ENCODE data around the gene ADAMTS4.

Gene ADAMTS4

GRCh38 chr1:161195171-161195570, 3.7 kb downstream of the ADAMTS4 start:
- H3K9ac ChIP-seq (ENCODE audit: low read depth, low read length): no peak overlapping the region
- H3K9me3 ChIP-seq (ENCODE audit: control insufficient read depth, insufficient read depth, low read length): no peaks in the 10 kb centered on the region
- peaks cover 4% of the 10 kb centered on the region; the same call in 1 of the 2 replicates for H3K36me3 ChIP-seq (ENCODE audit: insufficient read depth, low read length)
- H3K4me1 ChIP-seq (ENCODE audit: insufficient read depth, low read length): peaks cover 12% of the 10 kb centered on the region; the same call in 1 of the 2 replicates

- Histone ChIP-seq H3K9ac (ENCODE audit: low read depth, low read length) (no peak overlapping the region), H3K4me1 (ENCODE audit: insufficient read depth, low read length) (peaks cover 3% of the 10 kb centered on the region; the same call in 1 of the 2 replicates), H3K9me3 (ENCODE audit: control insufficient read depth, insufficient read depth, low read length) (no peaks in the 10 kb centered on the region), H3K36me3 (ENCODE audit: insufficient read depth, low read length) (peaks cover 4% of the 10 kb centered on the region; the same call in 1 of the 2 replicates)
These were observed 5.2 kb downstream of the ADAMTS4 start for GRCh38 chr1:161193561-161194235.

- no peak overlapping the region for H3K9ac ChIP-seq (ENCODE audit: low read depth, low read length)
- H3K4me1 ChIP-seq (ENCODE audit: insufficient read depth, low read length): peaks cover 3% of the 10 kb centered on the region; the same call in 1 of the 2 replicates
- no peaks in the 10 kb centered on the region for H3K9me3 ChIP-seq (ENCODE audit: control insufficient read depth, insufficient read depth, low read length)
- peaks cover 4% of the 10 kb centered on the region; the same call in 1 of the 2 replicates for H3K36me3 ChIP-seq (ENCODE audit: insufficient read depth, low read length)
These were observed 6.1 kb downstream of the ADAMTS4 start for GRCh38 chr1:161192476-161193465.

DNA sequence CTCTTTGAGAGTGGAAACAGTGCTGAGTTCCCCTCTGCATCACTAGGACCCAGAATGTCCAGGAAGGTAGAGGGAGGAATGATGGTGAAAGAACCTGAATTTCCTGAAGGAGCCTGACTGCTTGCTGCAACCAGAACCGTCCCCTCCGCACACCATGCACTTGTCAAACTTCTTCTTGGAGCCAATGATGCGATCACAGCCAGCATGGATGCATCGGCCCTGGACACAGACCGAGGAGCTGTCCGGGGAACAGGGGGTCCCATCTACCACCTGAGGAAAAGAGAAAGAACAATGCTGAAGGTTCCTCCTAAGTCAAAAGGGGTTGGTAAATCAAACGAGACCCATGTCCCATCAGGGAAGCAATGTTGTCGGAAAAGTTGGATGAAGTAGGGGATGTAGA, 6.9 kb downstream of the ADAMTS4 start:
- Histone ChIP-seq H3K4me1 (ENCODE audit: insufficient read depth, low read length) (peaks cover 3% of the 10 kb centered on the region; the same call in 1 of the 2 replicates), H3K9me3 (ENCODE audit: control insufficient read depth, insufficient read depth, low read length) (no peaks in the 10 kb centered on the region), H3K9ac (ENCODE audit: low read depth, low read length) (no peak overlapping the region), H3K36me3 (ENCODE audit: insufficient read depth, low read length) (peaks cover 4% of the 10 kb centered on the region; the same call in 1 of the 2 replicates)

DNA sequence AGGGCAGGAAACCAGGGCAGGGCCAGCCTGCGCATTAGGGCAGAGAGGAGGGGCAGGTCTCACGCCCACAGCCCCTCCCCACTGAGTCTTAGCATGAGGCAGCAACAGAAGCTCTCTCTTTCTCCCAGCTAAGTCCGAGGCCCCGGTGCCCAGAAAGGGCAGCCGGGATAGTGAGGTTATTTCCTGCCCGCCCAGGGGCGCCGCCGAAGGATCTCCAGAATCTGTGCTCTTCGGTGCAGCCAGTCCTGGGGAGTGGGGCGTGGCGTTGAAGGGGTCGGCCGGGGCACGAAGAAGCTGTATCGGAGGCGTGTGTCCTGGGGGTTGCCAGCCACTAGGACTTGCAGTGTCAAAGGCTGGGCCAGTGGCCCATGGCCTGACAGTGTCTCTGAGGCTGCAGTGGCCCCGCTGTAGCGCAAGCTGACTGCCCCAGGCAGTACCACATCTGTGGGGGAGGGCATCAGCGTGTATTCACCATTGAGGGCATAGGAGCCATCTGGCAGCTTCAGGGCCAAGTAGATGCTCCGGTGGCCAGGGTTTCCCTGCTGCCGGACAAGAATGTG, 7.8 kb downstream of the ADAMTS4 start:
- Histone ChIP-seq H3K9me3 (ENCODE audit: control insufficient read depth, insufficient read depth, low read length) (no peaks in the 10 kb centered on the region), H3K9ac (ENCODE audit: low read depth, low read length) (no peak overlapping the region), H3K36me3 (ENCODE audit: insufficient read depth, low read length) (peaks cover 4% of the 10 kb centered on the region; the same call in 1 of the 2 replicates), H3K4me1 (ENCODE audit: insufficient read depth, low read length) (0 out of 2 replicates have a peak, but pooled peaks cover 3% of the 10 kb centered on the region)

- Histone ChIP-seq H3K36me3 (ENCODE audit: insufficient read depth, low read length) (no peaks in the 10 kb centered on the region), H3K9me3 (ENCODE audit: control insufficient read depth, insufficient read depth, low read length) (no peaks in the 10 kb centered on the region), H3K9ac (ENCODE audit: low read depth, low read length) (no peak overlapping the region), H3K4me1 (ENCODE audit: insufficient read depth, low read length) (peaks cover 6% of the 10 kb centered on the region; the same call in 1 of the 2 replicates)
These were observed 9.8 kb downstream of the ADAMTS4 start for GRCh38 chr1:161189036-161189435.

- Histone ChIP-seq H3K9me3 (ENCODE audit: control insufficient read depth, insufficient read depth, low read length) (no peaks in the 10 kb centered on the region), H3K9ac (ENCODE audit: low read depth, low read length) (no peak overlapping the region), H3K36me3 (ENCODE audit: insufficient read depth, low read length) (no peaks in the 10 kb centered on the region), H3K4me1 (ENCODE audit: insufficient read depth, low read length) (peaks cover 6% of the 10 kb centered on the region; the same call in 1 of the 2 replicates)
These were observed 10.5 kb downstream of the ADAMTS4 start for GRCh38 chr1:161188381-161188780.

GRCh38 chr1:161187311-161187710, 11.5 kb downstream of the ADAMTS4 start:
- Histone ChIP-seq H3K9ac (ENCODE audit: low read depth, low read length) (no peak overlapping the region), H3K36me3 (ENCODE audit: insufficient read depth, low read length) (no peaks in the 10 kb centered on the region), H3K4me1 (ENCODE audit: insufficient read depth, low read length) (peaks cover 3% of the 10 kb centered on the region; the same call in 1 of the 2 replicates), H3K9me3 (ENCODE audit: control insufficient read depth, insufficient read depth, low read length) (no peaks in the 10 kb centered on the region)

GRCh38 chr1:161185732-161186311, 13.0 kb downstream of the ADAMTS4 start:
- Histone ChIP-seq H3K9me3 (ENCODE audit: control insufficient read depth, insufficient read depth, low read length) (no peaks in the 10 kb centered on the region), H3K4me1 (ENCODE audit: insufficient read depth, low read length) (peaks cover 3% of the 10 kb centered on the region; the same call in 1 of the 2 replicates), H3K9ac (ENCODE audit: low read depth, low read length) (no peak overlapping the region), H3K36me3 (ENCODE audit: insufficient read depth, low read length) (no peaks in the 10 kb centered on the region)

- H3K9ac ChIP-seq (ENCODE audit: low read depth, low read length): no peak overlapping the region
- H3K36me3 ChIP-seq (ENCODE audit: insufficient read depth, low read length): no peaks in the 10 kb centered on the region
- peaks cover 3% of the 10 kb centered on the region; the same call in 1 of the 2 replicates for H3K4me1 ChIP-seq (ENCODE audit: insufficient read depth, low read length)
- H3K9me3 ChIP-seq (ENCODE audit: control insufficient read depth, insufficient read depth, low read length): no peaks in the 10 kb centered on the region
These were observed 13.6 kb downstream of the ADAMTS4 start for GRCh38 chr1:161185282-161185682.

GRCh38 chr1:161182214-161182613, 16.6 kb downstream of the ADAMTS4 start:
- Histone ChIP-seq H3K4me1 (ENCODE audit: insufficient read depth, low read length) (peaks cover 10% of the 10 kb centered on the region; the same call in 1 of the 2 replicates), H3K9ac (ENCODE audit: low read depth, low read length) (no peak overlapping the region)

DNA sequence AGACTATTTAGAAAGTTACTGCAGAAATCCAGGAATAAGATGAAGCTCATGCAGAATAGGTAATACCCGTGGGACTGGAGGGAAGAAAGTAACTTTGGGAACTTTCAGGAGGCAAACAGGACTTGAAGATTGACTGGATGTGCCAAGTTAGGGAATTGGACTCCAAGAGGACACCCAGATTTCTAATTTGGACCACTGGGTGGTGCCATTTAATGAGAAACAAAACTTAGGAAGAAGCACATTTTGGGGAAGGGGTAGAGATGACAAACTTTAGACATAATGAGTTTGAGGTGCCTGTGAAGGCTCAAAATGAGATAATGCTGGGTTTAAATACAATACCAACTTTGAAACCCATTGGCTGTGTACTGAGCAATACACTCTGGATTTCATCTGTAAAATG, 18.2 kb downstream of the ADAMTS4 start:
- Histone ChIP-seq H3K4me1 (ENCODE audit: insufficient read depth, low read length) (peaks cover 10% of the 10 kb centered on the region; the same call in 1 of the 2 replicates), H3K36me3 (ENCODE audit: insufficient read depth, low read length) (no peaks in the 10 kb centered on the region), H3K9ac (ENCODE audit: low read depth, low read length) (no peak overlapping the region), H3K9me3 (ENCODE audit: control insufficient read depth, insufficient read depth, low read length) (no peaks in the 10 kb centered on the region)

More at GRCh38 chr1:161182214-161182613, 16.6 kb downstream of the ADAMTS4 start:
- no peaks in the 10 kb centered on the region for H3K9me3 ChIP-seq (ENCODE audit: control insufficient read depth, insufficient read depth, low read length)
- H3K36me3 ChIP-seq (ENCODE audit: insufficient read depth, low read length): no peaks in the 10 kb centered on the region

GRCh38 chr1:161179698-161180097, 19.2 kb downstream of the ADAMTS4 start:
- Histone ChIP-seq H3K4me1 (ENCODE audit: insufficient read depth, low read length) (peaks cover 7% of the 10 kb centered on the region; the same call in 1 of the 2 replicates), H3K36me3 (ENCODE audit: insufficient read depth, low read length) (no peaks in the 10 kb centered on the region), H3K9ac (ENCODE audit: low read depth, low read length) (no peak overlapping the region), H3K9me3 (ENCODE audit: control insufficient read depth, insufficient read depth, low read length) (no peaks in the 10 kb centered on the region)

- Histone ChIP-seq H3K9me3 (ENCODE audit: control insufficient read depth, insufficient read depth, low read length) (no peaks in the 10 kb centered on the region), H3K9ac (ENCODE audit: low read depth, low read length) (peak overlapping the region; percentile 65; the same call in 1 of the 2 replicates), H3K36me3 (ENCODE audit: insufficient read depth, low read length) (no peaks in the 10 kb centered on the region; the same call in 1 of the 2 replicates), H3K4me1 (ENCODE audit: insufficient read depth, low read length) (peaks cover 7% of the 10 kb centered on the region; the same call in 1 of the 2 replicates)
These were observed 21.0 kb downstream of the ADAMTS4 start for GRCh38 chr1:161177936-161178244.
